OCI-LY7 (cell line): Measurements from ENCODE around the gene ZNF764.

Source experiments
- CTCF ChIP-seq: fragments of 200-600 bp; sonication (generic); conservative IDR thresholded peaks from 2 replicates; pipeline ENCODE4 v1.5.1; 2014; ENCODE audit warnings: mild to moderate bottlenecking, antibody characterized with exemption, low read length, moderate library complexity, mixed read lengths
- EZH2phosphoT487 ChIP-seq: fragments of 200-600 bp; sonication (generic); IDR thresholded peaks from 2 replicates; pipeline ENCODE4 v1.6.1; 2018; ENCODE audit warnings: low read depth, borderline replicate concordance, mild to moderate bottlenecking, mixed run types, antibody characterized with exemption, low read length, moderate library complexity, mixed read lengths

GRCh38 chr16:30565984-30566383, 7.8 kb upstream of the ZNF764 start:
- TF ChIP-seq CTCF (no peak), EZH2phosphoT487 (no peak)
